A172 (cell line): ENCODE data around the gene PBLD. TPM values are rescaled to one million over a fixed set of nuclear protein-coding genes. Genes with fewer than 3 reads are reported as not detected.

Experiments used
- DNase-seq: peaks from one replicate; pipeline ENCODE4 v3.0.0-alpha.2; 2015; ENCODE audit warnings: low spot score
- total RNA-seq: library from RNA; depleted of rRNA; stranded (reverse); fragments of >200 nt; shearing (Covaris generic); gene quantifications from 2 replicates; pipeline ENCODE4 v1.2.3, GENCODE V29; 2014; rRNA removed

PBLD gene
- total RNA-seq, result 9.2 and 9.6 TPM in 2 replicates

- DNase-seq, result peak; percentile 76
Measured at GRCh38 chr10:68332259-68333057, at the start of gene PBLD. Gene PBLD (minus strand): TSS chr10:68332928. CDS start chr10:68306844, 26,084 bp downstream.

GRCh38 chr10:68371604-68372003, 38.9 kb upstream of the PBLD start:
- no peak for DNase-seq

- no peak for DNase-seq
Measured at GRCh38 chr10:68367121-68367520, 34.4 kb upstream of the PBLD start.

GRCh38 chr10:68366600-68366999, 33.9 kb upstream of the PBLD start:
- DNase-seq, result no peak

- DNase-seq, result no peak
Measured at GRCh38 chr10:68365611-68366010, 32.9 kb upstream of the PBLD start.

- DNase-seq, result no peak
Measured at GRCh38 chr10:68364101-68364886, 31.6 kb upstream of the PBLD start.

GRCh38 chr10:68362590-68362989, 29.9 kb upstream of the PBLD start:
- no peak for DNase-seq

GRCh38 chr10:68359189-68359588, 26.5 kb upstream of the PBLD start:
- no peak for DNase-seq

GRCh38 chr10:68353537-68353936, 20.8 kb upstream of the PBLD start:
- DNase-seq, result no peak

- peak; percentile 46 for DNase-seq
Measured at GRCh38 chr10:68348265-68348741, 15.6 kb upstream of the PBLD start.

GRCh38 chr10:68346774-68347173, 14.0 kb upstream of the PBLD start:
- no peak for DNase-seq

GRCh38 chr10:68345621-68346020, 12.9 kb upstream of the PBLD start:
- DNase-seq, result no peak

GRCh38 chr10:68342909-68343516, 10.3 kb upstream of the PBLD start:
- DNase-seq, result no peak

- DNase-seq, result no peak
Measured at GRCh38 chr10:68340358-68341080, 7.8 kb upstream of the PBLD start.

GRCh38 chr10:68336754-68337351, 4.1 kb upstream of the PBLD start:
- DNase-seq, result no peak

GRCh38 chr10:68334672-68335467, 2.1 kb upstream of the PBLD start:
- no peak for DNase-seq

- DNase-seq, result no peak
Measured at GRCh38 chr10:68333440-68334431, 1.0 kb upstream of the PBLD start.

- DNase-seq, result no peak
Measured at GRCh38 chr10:68333058-68333395, 299 bp upstream of the PBLD start.
